Skeletal muscle tissue (tissue), 4 donors: ENCODE data around the gene RBM19. TPM values are rescaled to one million over a fixed set of nuclear protein-coding genes. Genes with fewer than 3 reads are reported as not detected.

Source experiments
- H3K27ac ChIP-seq: one replicate; pipeline ENCODE4 v1.7.0; 2013; ENCODE audit warnings: mild to moderate bottlenecking, low read depth, low read length, inconsistent platforms
- H3K27me3 ChIP-seq, 3 donors: one replicate each; pipeline ENCODE4 v1.7.0; 2013; ENCODE audit warnings: low read length in 3 of 3; ENCODE audit not compliant: control insufficient read depth in 3 of 3, insufficient read depth in 3 of 3
- H3K36me3 ChIP-seq, 3 donors: one replicate each; pipeline ENCODE4 v1.7.0; 2013; ENCODE audit warnings: low read length in 3 of 3; ENCODE audit not compliant: control insufficient read depth in 3 of 3, insufficient read depth in 3 of 3
- H3K4me1 ChIP-seq, 3 donors: one replicate each; pipeline ENCODE4 v1.7.0; 2013; ENCODE audit warnings: low read length in 3 of 3, mild to moderate bottlenecking in 3 of 3; ENCODE audit not compliant: control insufficient read depth in 3 of 3, insufficient read depth in 3 of 3
- H3K4me3 ChIP-seq, 3 donors: one replicate each; pipeline ENCODE4 v1.7.0; 2013; ENCODE audit warnings: low read length in 3 of 3
- H3K9ac ChIP-seq, 3 donors: one replicate each; pipeline ENCODE4 v1.7.0; 2013; ENCODE audit warnings: low read length in 3 of 3, mild to moderate bottlenecking in 3 of 3, moderate library complexity in 2 of 3, low read depth in 1 of 3
- H3K9me3 ChIP-seq, 3 donors: one replicate each; pipeline ENCODE4 v1.7.0; 2013; ENCODE audit warnings: low read length in 3 of 3; ENCODE audit not compliant: control insufficient read depth in 3 of 3
- total RNA-seq: library from RNA; depleted of rRNA; stranded (reverse); fragments of >200 nt; gene quantifications from one replicate; pipeline ENCODE4 v1.2.3, GENCODE V29; 2014
- donor health status: Osteomylitis.

Gene RBM19
- total RNA-seq, 1 donor from 2014 or later, result 12.5 TPM

- Histone ChIP-seq H3K36me3 (peaks cover 10 to 14% (median 12%) of the 10 kb centered on the region in 3 donors), H3K9me3 (no peaks in the 10 kb centered on the region), H3K9ac (no peak overlapping the region), H3K27me3 (no peaks in the 10 kb centered on the region), H3K27ac (no peak overlapping the region), H3K4me1 (peaks cover 29 to 38% (median 35%) of the 10 kb centered on the region in 3 donors), H3K4me3 (no peak overlapping the region)
Observed at GRCh38 chr12:113852695-113853490, 113.2 kb downstream of the RBM19 start.

GRCh38 chr12:113852264-113852663, 113.9 kb downstream of the RBM19 start:
- Histone ChIP-seq H3K36me3 (peaks cover 6 to 9% (median 7%) of the 10 kb centered on the region in 3 donors), H3K27ac (no peak overlapping the region), H3K9ac (no peak overlapping the region), H3K4me1 (peaks cover 29 to 38% (median 35%) of the 10 kb centered on the region in 3 donors), H3K27me3 (no peaks in the 10 kb centered on the region), H3K9me3 (no peaks in the 10 kb centered on the region), H3K4me3 (no peak overlapping the region)

GRCh38 chr12:113850309-113851056, 115.6 kb downstream of the RBM19 start:
- peak overlapping the region; percentile 64 for H3K27ac ChIP-seq
- H3K36me3 ChIP-seq, result peaks cover 2 to 5% (median 3%) of the 10 kb centered on the region in 3 donors
- H3K4me3 ChIP-seq, result no peak overlapping the region
- H3K4me1 ChIP-seq, result peaks cover 20 to 30% (median 28%) of the 10 kb centered on the region in 3 donors
- no peaks in the 10 kb centered on the region for H3K9me3 ChIP-seq
- H3K9ac ChIP-seq, result peak overlapping the region in 2 of 3 donors; percentile 27 to 62
- H3K27me3 ChIP-seq, result no peaks in the 10 kb centered on the region

GRCh38 chr12:113847856-113848255, 118.3 kb downstream of the RBM19 start:
- H3K4me3 ChIP-seq, result no peak overlapping the region
- no peak overlapping the region for H3K9ac ChIP-seq
- no peaks in the 10 kb centered on the region for H3K27me3 ChIP-seq
- no peaks in the 10 kb centered on the region for H3K9me3 ChIP-seq
- peaks cover 20 to 31% (median 27%) of the 10 kb centered on the region in 3 donors for H3K4me1 ChIP-seq
- H3K27ac ChIP-seq, result no peak overlapping the region
- peaks cover 6 to 16% (median 13%) of the 10 kb centered on the region in 3 donors for H3K36me3 ChIP-seq

- no peaks in the 10 kb centered on the region for H3K9me3 ChIP-seq
Observed at GRCh38 chr12:113846883-113847755, 119.0 kb downstream of the RBM19 start.

GRCh38 chr12:113845900-113846674, 120.0 kb downstream of the RBM19 start:
- peaks cover 18 to 24% (median 23%) of the 10 kb centered on the region in 3 donors for H3K4me1 ChIP-seq

More at GRCh38 chr12:113846883-113847755, 119.0 kb downstream of the RBM19 start:
- Histone ChIP-seq H3K27me3 (no peaks in the 10 kb centered on the region), H3K9ac (no peak overlapping the region), H3K4me1 (peaks cover 20 to 27% (median 27%) of the 10 kb centered on the region in 3 donors), H3K36me3 (peaks cover 6 to 16% (median 13%) of the 10 kb centered on the region in 3 donors), H3K4me3 (no peak overlapping the region), H3K27ac (no peak overlapping the region)

GRCh38 chr12:113844495-113845210, 121.5 kb downstream of the RBM19 start:
- Histone ChIP-seq H3K4me1 (peaks cover 3 to 10% (median 9%) of the 10 kb centered on the region in 3 donors), H3K4me3 (no peak overlapping the region), H3K36me3 (peaks cover 6 to 14% (median 13%) of the 10 kb centered on the region in 3 donors), H3K27ac (no peak overlapping the region), H3K27me3 (no peaks in the 10 kb centered on the region), H3K9ac (peak overlapping the region in 1 of 3 donors; percentile 16), H3K9me3 (no peaks in the 10 kb centered on the region)

More at GRCh38 chr12:113845900-113846674, 120.0 kb downstream of the RBM19 start:
- Histone ChIP-seq H3K27me3 (no peaks in the 10 kb centered on the region), H3K36me3 (peaks cover 6 to 16% (median 13%) of the 10 kb centered on the region in 3 donors), H3K9me3 (no peaks in the 10 kb centered on the region), H3K9ac (no peak overlapping the region), H3K4me3 (no peak overlapping the region), H3K27ac (no peak overlapping the region)

- no peak overlapping the region for H3K27ac ChIP-seq
- H3K9me3 ChIP-seq, result no peaks in the 10 kb centered on the region
- H3K4me1 ChIP-seq, result peaks cover 0 to 10% (median 5%) of the 10 kb centered on the region in 3 donors
- H3K27me3 ChIP-seq, result no peaks in the 10 kb centered on the region
- H3K9ac ChIP-seq, result no peak overlapping the region
- H3K4me3 ChIP-seq, result no peak overlapping the region
- H3K36me3 ChIP-seq, result peaks cover 6 to 14% (median 13%) of the 10 kb centered on the region in 3 donors
Observed at GRCh38 chr12:113842699-113843098, 123.4 kb downstream of the RBM19 start.
